ENCODE measurements around the gene EGFR.

The EGFR gene

GRCh38 chr7:55189878-55190436 lies 171.1 kb downstream of the EGFR start:
- no peak for DNase-seq (ENCODE audit: low spot score)

- DNase-seq (ENCODE audit: low spot score): no peak
Measured at GRCh38 chr7:55190511-55191160, 171.8 kb downstream of the EGFR start.

GRCh38 chr7:55191161-55191925 lies 172.5 kb downstream of the EGFR start:
- DNase-seq (ENCODE audit: low spot score): no peak

DNA sequence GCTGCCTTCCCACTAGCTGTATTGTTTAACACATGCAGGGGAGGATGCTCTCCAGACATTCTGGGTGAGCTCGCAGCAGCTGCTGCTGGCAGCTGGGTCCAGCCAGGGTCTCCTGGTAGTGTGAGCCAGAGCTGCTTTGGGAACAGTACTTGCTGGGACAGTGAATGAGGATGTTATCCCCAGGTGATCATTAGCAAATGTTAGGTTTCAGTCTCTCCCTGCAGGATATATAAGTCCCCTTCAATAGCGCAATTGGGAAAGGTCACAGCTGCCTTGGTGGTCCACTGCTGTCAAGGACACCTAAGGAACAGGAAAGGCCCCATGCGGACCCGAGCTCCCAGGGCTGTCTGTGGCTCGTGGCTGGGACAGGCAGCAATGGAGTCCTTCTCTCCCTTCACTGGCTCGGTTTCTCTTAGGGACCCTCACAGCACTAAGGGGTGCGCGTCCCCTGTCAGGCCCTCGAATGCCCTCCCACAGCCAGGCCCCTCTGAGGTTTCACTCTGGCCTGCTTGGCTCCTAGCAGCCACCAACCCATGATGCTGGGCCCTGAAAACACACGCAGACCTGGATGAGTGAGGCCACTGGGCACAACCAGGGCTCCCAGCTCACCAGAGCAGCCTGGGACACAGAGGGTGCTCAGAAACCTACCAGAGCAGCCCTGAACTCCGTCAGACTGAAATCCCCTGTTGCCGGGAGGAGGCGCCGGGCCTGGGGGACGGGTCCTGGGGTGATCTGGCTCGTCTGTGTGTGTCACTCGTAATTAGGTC lies 173.3 kb downstream of the EGFR start:
- peak; percentile 34 for DNase-seq (ENCODE audit: low spot score)

DNA sequence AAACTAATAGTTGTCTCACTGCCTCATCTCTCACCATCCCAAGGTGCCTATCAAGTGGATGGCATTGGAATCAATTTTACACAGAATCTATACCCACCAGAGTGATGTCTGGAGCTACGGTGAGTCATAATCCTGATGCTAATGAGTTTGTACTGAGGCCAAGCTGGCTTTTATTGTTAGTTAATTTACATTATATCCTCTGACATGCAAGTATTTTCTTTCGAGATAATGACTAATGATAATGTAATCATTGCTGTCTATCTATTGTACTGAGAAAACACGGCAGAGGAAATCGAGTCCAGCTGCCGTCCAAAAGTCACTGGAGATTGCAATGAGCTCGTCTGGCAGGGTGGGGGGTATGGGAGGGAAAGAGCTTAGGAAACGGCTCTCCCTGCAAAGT lies 173.9 kb downstream of the EGFR start:
- DNase-seq (ENCODE audit: low spot score): peak; percentile 49

GRCh38 chr7:55193245-55193644 lies 174.4 kb downstream of the EGFR start:
- no peak for DNase-seq (ENCODE audit: low spot score)

- DNase-seq (ENCODE audit: low spot score): no peak
Measured at GRCh38 chr7:55194522-55194921, 175.7 kb downstream of the EGFR start.

DNA sequence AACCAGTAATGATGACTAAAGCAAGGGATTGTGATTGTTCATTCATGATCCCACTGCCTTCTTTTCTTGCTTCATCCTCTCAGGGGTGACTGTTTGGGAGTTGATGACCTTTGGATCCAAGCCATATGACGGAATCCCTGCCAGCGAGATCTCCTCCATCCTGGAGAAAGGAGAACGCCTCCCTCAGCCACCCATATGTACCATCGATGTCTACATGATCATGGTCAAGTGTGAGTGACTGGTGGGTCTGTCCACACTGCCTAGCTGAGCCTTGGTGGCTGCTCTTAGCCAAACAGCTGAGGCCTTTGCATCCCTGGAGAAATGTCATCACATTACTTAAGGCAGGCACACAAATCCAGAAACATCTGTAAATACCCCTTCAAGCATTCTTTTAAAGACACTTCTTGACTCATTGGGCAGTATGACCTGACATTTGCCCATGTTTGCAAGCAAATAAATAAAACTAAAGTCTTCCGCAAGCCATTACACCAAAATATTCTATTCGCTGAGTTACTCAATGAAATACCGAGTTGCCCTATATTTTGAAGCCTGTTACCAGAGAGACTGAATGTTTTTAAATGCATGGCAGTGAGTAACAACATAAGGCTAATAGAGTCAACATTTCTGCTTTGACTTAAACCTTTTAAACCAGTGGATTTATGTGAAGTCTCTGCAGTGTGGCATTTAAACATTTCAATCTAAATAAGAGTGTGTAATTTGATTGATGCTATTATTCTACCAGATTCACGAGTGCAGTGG lies 180.0 kb downstream of the EGFR start:
- DNase-seq (ENCODE audit: low spot score): no peak

GRCh38 chr7:55199418-55199817 lies 180.6 kb downstream of the EGFR start:
- DNase-seq (ENCODE audit: low spot score): no peak

- no peak for DNase-seq (ENCODE audit: low spot score)
Measured at GRCh38 chr7:55200441-55200840, 181.6 kb downstream of the EGFR start.

GRCh38 chr7:55202150-55202913 lies 183.5 kb downstream of the EGFR start:
- no peak for DNase-seq (ENCODE audit: low spot score)

- DNase-seq (ENCODE audit: low spot score): no peak
Measured at GRCh38 chr7:55203300-55203699, 184.5 kb downstream of the EGFR start.

DNA sequence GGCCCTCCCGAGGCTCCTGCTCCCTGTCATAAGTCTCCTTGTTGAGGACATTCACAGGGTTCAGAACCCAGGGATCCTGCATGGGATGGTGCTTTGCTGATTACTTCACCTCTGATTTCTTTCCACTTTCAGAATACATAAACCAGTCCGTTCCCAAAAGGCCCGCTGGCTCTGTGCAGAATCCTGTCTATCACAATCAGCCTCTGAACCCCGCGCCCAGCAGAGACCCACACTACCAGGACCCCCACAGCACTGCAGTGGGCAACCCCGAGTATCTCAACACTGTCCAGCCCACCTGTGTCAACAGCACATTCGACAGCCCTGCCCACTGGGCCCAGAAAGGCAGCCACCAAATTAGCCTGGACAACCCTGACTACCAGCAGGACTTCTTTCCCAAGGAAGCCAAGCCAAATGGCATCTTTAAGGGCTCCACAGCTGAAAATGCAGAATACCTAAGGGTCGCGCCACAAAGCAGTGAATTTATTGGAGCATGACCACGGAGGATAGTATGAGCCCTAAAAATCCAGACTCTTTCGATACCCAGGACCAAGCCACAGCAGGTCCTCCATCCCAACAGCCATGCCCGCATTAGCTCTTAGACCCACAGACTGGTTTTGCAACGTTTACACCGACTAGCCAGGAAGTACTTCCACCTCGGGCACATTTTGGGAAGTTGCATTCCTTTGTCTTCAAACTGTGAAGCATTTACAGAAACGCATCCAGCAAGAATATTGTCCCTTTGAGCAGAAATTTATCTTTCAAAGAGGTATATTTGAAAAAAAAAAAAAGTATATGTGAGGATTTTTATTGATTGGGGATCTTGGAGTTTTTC lies 186.5 kb downstream of the EGFR start:
- DNase-seq (ENCODE audit: low spot score): no peak

- DNase-seq (ENCODE audit: low spot score): no peak
Measured at GRCh38 chr7:55206235-55207029, 187.6 kb downstream of the EGFR start.

DNA sequence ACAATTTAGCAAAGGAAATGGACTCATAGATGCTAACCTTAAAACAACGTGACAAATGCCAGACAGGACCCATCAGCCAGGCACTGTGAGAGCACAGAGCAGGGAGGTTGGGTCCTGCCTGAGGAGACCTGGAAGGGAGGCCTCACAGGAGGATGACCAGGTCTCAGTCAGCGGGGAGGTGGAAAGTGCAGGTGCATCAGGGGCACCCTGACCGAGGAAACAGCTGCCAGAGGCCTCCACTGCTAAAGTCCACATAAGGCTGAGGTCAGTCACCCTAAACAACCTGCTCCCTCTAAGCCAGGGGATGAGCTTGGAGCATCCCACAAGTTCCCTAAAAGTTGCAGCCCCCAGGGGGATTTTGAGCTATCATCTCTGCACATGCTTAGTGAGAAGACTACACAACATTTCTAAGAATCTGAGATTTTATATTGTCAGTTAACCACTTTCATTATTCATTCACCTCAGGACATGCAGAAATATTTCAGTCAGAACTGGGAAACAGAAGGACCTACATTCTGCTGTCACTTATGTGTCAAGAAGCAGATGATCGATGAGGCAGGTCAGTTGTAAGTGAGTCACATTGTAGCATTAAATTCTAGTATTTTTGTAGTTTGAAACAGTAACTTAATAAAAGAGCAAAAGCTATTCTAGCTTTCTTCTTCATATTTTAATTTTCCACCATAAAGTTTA lies 188.8 kb downstream of the EGFR start:
- no peak for DNase-seq (ENCODE audit: low spot score)

GRCh38 chr7:55209366-55209765 lies 190.5 kb downstream of the EGFR start:
- DNase-seq (ENCODE audit: low spot score): no peak

- no peak for DNase-seq (ENCODE audit: low spot score)
Measured at GRCh38 chr7:55210176-55210575, 191.4 kb downstream of the EGFR start.

GRCh38 chr7:55210716-55211115 lies 191.9 kb downstream of the EGFR start:
- no peak for DNase-seq (ENCODE audit: low spot score)

DNA sequence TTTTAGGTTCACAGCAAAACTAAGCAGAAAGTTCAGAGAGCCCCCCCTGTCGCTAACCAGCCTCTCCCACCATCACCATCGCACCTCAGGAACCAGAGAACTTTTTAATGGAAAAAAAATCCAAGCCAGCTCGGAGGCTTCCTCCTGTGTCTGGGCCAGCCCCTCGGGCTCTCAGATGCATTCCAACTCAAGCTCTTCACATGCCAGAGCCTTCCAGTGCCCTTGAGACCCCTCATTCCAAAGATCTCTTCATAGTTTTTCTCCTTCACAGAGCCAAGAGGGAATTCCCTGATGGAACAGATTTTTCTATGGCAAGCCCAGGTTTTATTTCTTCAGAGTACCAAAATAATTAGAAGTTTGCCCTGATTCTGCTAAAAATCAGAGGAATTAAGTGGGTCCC lies 192.9 kb downstream of the EGFR start:
- DNase-seq (ENCODE audit: low spot score): no peak
